HepG2 (cell line): ENCODE data around the gene HECTD1. TPM values are rescaled to one million over a fixed set of nuclear protein-coding genes. Genes with fewer than 3 reads are reported as not detected.

Experiments used
- ADNP ChIP-seq: sonication (generic); formaldehyde crosslinking; IDR thresholded peaks from 2 replicates; pipeline ENCODE4 v1.4.0; 2020; ENCODE audit warnings: missing genetic modification reagents
- BRCA1 ChIP-seq: sonication (generic); formaldehyde crosslinking; IDR thresholded peaks from 2 replicates; pipeline ENCODE4 v1.4.0; 2020; ENCODE audit warnings: missing genetic modification reagents
- CC2D1A ChIP-seq: sonication (generic); formaldehyde crosslinking; IDR thresholded peaks from 2 replicates; pipeline ENCODE4 v1.8.1; 2023; ENCODE audit warnings: mild to moderate bottlenecking, missing genetic modification reagents
- CCAR2 ChIP-seq: fragments of 200-400 bp; formaldehyde crosslinking; optimal IDR thresholded peaks from 2 replicates; pipeline ENCODE3; 2018; ENCODE audit warnings: low read depth, mild to moderate bottlenecking, low read length, moderate library complexity
- ETV5 ChIP-seq: IDR thresholded peaks from 2 replicates; pipeline ENCODE4 v1.6.1; 2018; ENCODE audit warnings: missing biosample characterization, missing genetic modification reagents, inconsistent platforms, borderline replicate concordance
- FLYWCH1 ChIP-seq: sonication (generic); formaldehyde crosslinking; IDR thresholded peaks from 2 replicates; pipeline ENCODE4 v1.8.1; 2023; ENCODE audit warnings: mild to moderate bottlenecking, missing genetic modification reagents
- GATAD2A ChIP-seq: IDR thresholded peaks from 2 replicates; pipeline ENCODE4 v1.6.1; 2016
- IRX3 ChIP-seq: sonication (generic); formaldehyde crosslinking; IDR thresholded peaks from 2 replicates; pipeline ENCODE4 v1.8.1; 2023; ENCODE audit warnings: mild to moderate bottlenecking, low read depth, missing genetic modification reagents, borderline replicate concordance
- KDM4B ChIP-seq: sonication (generic); formaldehyde crosslinking; IDR thresholded peaks from 2 replicates; pipeline ENCODE4 v1.4.0; 2020; ENCODE audit warnings: missing genetic modification reagents
- PITX1 ChIP-seq: sonication (generic); formaldehyde crosslinking; IDR thresholded peaks from 2 replicates; pipeline ENCODE4 v1.5.1; 2020; ENCODE audit warnings: mild to moderate bottlenecking, missing genetic modification reagents
- REL ChIP-seq: sonication (generic); formaldehyde crosslinking; conservative IDR thresholded peaks from 2 replicates; pipeline ENCODE4 v1.8.0; 2022; ENCODE audit warnings: mild to moderate bottlenecking, missing genetic modification reagents, moderate library complexity
- SIX4 ChIP-seq: sonication (generic); formaldehyde crosslinking; IDR thresholded peaks from 2 replicates; pipeline ENCODE4 v1.4.0; 2020; ENCODE audit warnings: missing genetic modification reagents
- SP140L ChIP-seq: sonication (generic); formaldehyde crosslinking; IDR thresholded peaks from 2 replicates; pipeline ENCODE4 v1.4.0; 2020; ENCODE audit warnings: missing genetic modification reagents, borderline replicate concordance
- TMF1 ChIP-seq: sonication (generic); formaldehyde crosslinking; IDR thresholded peaks from 2 replicates; pipeline ENCODE4 v1.8.1; 2022; ENCODE audit warnings: low read depth, missing genetic modification reagents
- ZMAT3 ChIP-seq: sonication (generic); formaldehyde crosslinking; conservative IDR thresholded peaks from 2 replicates; pipeline ENCODE4 v1.7.0; 2021; ENCODE audit warnings: missing genetic modification reagents
- ZMYM2 ChIP-seq: sonication (generic); formaldehyde crosslinking; IDR thresholded peaks from 2 replicates; pipeline ENCODE4 v1.8.0; 2022; ENCODE audit warnings: mild to moderate bottlenecking, missing genetic modification reagents
- ZNF12 ChIP-seq: sonication (generic); formaldehyde crosslinking; IDR thresholded peaks from 2 replicates; pipeline ENCODE4 v1.5.0; 2020; ENCODE audit warnings: missing genetic modification reagents
- ZNF446 ChIP-seq: sonication (generic); formaldehyde crosslinking; IDR thresholded peaks from 2 replicates; pipeline ENCODE4 v1.5.0; 2020; ENCODE audit warnings: mild to moderate bottlenecking, missing genetic modification reagents
- polyA plus RNA-seq, 8 experiments: library from polyadenylated mRNA; depleted of rRNA in 3 of 8; stranded (reverse) in 7 of 8; unstranded in 1 of 8; fragments of >200 nt; fragmentation: Illumina TruSeq in 4 of 8; extraction: Trizol in 4 of 8; gene quantifications; 2 replicates each; pipeline versions ENCODE4 v1.2.1 to v1.2.3, GENCODE V29; 2011 to 2016; ENCODE audit warnings: low read depth in 4 of 8, missing spikeins in 1 of 8, mixed read lengths in 1 of 8; ENCODE audit not compliant: insufficient read depth in 1 of 8
- total RNA-seq, 5 experiments: library from RNA; depleted of rRNA; stranded (reverse); fragments of >200 nt; fragmentation: Illumina TruSeq; extraction: Trizol; gene quantifications; 2 replicates each; pipeline ENCODE4 v1.2.3, GENCODE V29; 2016; ENCODE audit warnings: low read depth in 1 of 5
- TF ChIP-seq, protein P1 (sequence below): IDR thresholded peaks from 2 replicates; pipeline ENCODE4 v1.6.1; 2016; ENCODE audit warnings: low read depth, borderline replicate concordance
- TF ChIP-seq, protein P2 (sequence below): sonication (generic); formaldehyde crosslinking; IDR thresholded peaks from 2 replicates; pipeline ENCODE4 v1.4.0; 2020; ENCODE audit warnings: missing genetic modification reagents, mild to moderate bottlenecking, borderline replicate concordance

The HECTD1 gene
- total and polyA plus RNA-seq, 2 of the 13 experiments (the other 11 are each of a cell fraction or from before 2014, with no cell fraction given), result 312 to 560 TPM

DNA sequence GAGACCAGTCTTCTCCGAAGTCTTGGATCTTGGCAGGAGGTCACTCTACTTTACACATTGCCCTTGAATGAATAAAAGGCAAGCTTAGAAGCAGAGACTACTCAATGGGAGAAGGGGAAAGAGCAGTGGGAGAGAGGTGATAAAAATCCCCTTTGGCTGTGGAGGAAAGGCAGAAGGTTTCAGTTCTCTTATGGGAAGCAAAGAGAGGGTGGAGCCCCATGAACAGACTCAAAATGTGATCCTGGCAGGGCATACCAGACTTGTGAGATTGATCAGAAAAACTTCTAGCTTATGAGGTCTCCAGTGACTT is 49.6 kb upstream of the HECTD1 start (continued):
- TF ChIP-seq KDM4B (peak; percentile 22), REL (CRISPR knock-in tag) (no peak), FLYWCH1 (CRISPR knock-in tag) (no peak), ZMYM2 (CRISPR knock-in tag) (no peak), ADNP (CRISPR knock-in tag) (no peak), CCAR2 (no peak), ETV5 (CRISPR knock-in tag) (0 out of 2 replicates have a peak, but pooled peaks have one; percentile 5), TMF1 (CRISPR knock-in tag) (no peak), ZMAT3 (peak; percentile 30; the same call in 1 of the 2 replicates), GATAD2A (CRISPR knock-in tag) (no peak), IRX3 (no peak), ZNF446 (0 out of 2 replicates have a peak, but pooled peaks have one; percentile 70), SIX4 (CRISPR knock-in tag) (no peak), BRCA1 (no peak), SP140L (0 out of 2 replicates have a peak, but pooled peaks have one; percentile 7), CC2D1A (0 out of 2 replicates have a peak, but pooled peaks have one; percentile 16), ZNF12 (CRISPR knock-in tag) (no peak), PITX1 (CRISPR knock-in tag) (no peak)
- TF ChIP-seq, protein P1, sequence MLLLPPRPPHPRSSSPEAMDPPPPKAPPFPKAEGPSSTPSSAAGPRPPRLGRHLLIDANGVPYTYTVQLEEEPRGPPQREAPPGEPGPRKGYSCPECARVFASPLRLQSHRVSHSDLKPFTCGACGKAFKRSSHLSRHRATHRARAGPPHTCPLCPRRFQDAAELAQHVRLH (CRISPR knock-in tag), result no peak
- TF ChIP-seq, protein P2, sequence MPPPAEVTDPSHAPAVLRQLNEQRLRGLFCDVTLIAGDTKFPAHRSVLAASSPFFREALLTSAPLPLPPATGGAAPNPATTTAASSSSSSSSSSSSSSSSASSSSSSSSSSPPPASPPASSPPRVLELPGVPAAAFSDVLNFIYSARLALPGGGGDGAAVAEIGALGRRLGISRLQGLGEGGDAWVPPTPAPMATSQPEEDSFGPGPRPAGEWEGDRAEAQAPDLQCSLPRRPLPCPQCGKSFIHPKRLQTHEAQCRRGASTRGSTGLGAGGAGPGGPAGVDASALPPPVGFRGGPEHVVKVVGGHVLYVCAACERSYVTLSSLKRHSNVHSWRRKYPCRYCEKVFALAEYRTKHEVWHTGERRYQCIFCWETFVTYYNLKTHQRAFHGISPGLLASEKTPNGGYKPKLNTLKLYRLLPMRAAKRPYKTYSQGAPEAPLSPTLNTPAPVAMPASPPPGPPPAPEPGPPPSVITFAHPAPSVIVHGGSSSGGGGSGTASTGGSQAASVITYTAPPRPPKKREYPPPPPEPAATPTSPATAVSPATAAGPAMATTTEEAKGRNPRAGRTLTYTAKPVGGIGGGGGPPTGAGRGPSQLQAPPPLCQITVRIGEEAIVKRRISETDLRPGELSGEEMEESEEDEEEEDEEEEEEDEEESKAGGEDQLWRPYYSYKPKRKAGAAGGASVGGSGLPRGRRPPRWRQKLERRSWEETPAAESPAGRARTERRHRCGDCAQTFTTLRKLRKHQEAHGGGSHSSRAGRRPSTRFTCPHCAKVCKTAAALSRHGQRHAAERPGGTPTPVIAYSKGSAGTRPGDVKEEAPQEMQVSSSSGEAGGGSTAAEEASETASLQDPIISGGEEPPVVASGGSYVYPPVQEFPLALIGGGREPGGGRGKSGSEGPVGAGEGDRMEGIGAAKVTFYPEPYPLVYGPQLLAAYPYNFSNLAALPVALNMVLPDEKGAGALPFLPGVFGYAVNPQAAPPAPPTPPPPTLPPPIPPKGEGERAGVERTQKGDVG (CRISPR knock-in tag), result no peak
- TF ChIP-seq, all 625 proteins: peak for 11
